GM10266 (cell line): ENCODE data around the gene GRWD1.
A peak's percentile ranks its signal among the peaks of the same experiment; 100 is the strongest.

Source experiments
- DNase-seq: peaks from one replicate; pipeline ENCODE4 v3.0.0; 2012; ENCODE audit errors: extremely low spot score
- TF ChIP-seq, protein P1 (sequence below): IDR thresholded peaks from 2 replicates; pipeline ENCODE4 v1.5.1; 2012; ENCODE audit warnings: mild to moderate bottlenecking, low read depth; ENCODE audit not compliant: control insufficient read depth, insufficient read depth; ENCODE audit errors: missing control alignments

Gene GRWD1

DNA sequence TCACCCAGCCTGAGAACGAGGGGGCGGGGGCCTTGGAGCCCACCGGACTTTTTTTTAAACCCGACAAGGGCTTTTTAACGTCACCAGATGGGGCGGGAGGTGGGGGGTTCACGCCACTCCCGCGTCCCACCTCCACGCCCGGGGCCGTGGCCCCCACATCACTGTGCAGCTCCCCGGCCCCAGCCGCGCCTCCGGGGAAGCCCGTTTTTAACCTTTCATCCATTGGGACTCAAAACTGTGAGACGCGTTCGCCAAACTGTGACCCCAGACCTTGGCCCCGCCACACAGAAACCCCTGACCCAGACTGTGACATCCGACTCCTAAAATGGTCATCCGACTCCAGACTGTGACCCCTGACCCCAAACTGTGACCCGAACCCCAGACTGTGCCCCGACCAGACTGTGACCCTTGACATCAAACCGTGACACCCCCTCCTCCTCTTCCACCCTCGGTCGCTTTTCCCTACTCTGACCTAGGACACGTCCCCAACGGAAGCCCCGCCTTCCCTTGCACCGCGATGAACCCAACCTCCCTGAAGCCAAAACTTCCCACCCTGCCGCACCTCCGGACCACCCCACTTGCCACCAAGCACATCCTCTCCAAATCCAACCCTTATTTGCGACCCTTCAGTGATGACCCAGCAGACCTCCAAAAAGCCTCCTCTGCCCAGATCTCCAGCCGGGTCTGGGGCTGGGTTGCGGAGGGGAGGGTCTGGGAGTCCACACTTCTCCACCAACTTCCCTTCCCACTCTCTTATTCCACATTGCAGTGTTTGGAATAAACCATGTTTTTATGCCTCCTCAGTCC, 1.5 kb upstream of the GRWD1 start:
- DNase-seq = peak; percentile 47
- TF ChIP-seq, protein P1, sequence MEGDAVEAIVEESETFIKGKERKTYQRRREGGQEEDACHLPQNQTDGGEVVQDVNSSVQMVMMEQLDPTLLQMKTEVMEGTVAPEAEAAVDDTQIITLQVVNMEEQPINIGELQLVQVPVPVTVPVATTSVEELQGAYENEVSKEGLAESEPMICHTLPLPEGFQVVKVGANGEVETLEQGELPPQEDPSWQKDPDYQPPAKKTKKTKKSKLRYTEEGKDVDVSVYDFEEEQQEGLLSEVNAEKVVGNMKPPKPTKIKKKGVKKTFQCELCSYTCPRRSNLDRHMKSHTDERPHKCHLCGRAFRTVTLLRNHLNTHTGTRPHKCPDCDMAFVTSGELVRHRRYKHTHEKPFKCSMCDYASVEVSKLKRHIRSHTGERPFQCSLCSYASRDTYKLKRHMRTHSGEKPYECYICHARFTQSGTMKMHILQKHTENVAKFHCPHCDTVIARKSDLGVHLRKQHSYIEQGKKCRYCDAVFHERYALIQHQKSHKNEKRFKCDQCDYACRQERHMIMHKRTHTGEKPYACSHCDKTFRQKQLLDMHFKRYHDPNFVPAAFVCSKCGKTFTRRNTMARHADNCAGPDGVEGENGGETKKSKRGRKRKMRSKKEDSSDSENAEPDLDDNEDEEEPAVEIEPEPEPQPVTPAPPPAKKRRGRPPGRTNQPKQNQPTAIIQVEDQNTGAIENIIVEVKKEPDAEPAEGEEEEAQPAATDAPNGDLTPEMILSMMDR = no peak

DNA sequence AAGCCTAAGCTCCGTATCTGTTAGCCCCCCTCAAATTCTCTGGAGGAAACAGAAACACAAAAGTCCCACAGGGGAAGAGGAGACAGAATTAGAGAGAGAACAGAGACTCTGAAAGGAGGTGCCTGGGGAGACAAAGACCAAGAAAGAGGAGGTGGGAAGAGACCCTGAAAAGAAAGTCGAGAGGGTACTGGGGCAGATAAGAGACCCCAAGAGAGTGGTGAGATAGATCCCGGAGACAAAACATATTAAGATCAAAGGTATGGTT, 915 bp upstream of the GRWD1 start:
- TF ChIP-seq, protein P1 = no peak
- no peak for DNase-seq

DNA sequence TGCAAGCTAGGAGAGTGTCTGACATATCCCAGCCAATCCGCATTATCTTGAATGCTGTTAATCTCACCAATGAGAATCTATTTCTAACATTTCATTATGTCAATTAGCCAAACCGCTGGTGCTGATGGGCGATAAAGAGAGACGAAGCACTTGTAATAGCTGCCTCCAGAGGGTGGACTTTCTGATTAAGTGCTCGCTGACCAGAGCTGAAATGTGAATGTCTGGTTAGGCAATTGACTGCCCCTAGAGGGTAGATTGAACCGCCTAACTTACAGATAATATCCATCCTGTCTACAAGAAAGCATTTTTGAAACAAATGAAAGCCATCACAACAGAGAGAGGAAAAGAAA, 552 bp upstream of the GRWD1 start:
- no peak for DNase-seq
- TF ChIP-seq, protein P1 = no peak

DNA sequence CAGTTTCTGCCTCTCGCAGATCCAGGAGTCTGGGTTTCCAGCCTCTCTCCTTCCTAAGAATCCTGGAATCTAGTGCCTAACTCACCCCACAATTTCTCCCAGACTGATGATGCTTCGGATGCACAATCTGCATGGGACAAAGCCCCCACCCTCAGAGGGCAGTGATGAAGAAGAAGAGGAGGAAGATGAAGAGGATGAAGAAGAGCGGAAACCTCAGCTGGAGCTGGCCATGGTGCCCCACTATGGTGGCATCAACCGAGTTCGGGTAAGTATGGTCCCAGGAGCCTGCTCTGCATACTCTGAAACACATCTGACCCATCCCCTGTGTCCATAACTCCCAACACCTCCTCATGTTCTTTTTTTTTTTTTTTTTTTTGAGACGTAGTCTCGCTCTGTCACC, 796 bp downstream of the GRWD1 start:
- DNase-seq = no peak
- TF ChIP-seq, protein P1 = no peak

DNA sequence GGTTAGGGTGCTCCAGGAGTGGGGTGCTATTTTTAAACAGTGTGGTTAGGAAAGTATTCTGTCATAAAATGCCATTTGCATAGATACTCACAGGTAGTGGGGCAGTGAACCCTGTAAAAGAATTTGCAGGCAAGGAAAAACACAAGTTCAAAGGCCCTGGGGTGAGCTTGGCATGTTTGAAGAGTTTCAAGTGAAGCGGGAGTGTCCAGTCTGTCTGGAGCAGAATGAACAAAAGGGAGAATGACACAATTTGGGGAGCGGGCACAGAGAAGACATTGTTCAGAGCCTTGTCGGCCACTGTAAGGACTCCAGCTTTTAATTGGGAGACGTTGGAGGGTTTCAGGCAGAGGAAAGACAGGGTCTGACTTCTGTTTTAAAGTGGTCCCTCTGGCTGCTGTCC, 2.8 kb downstream of the GRWD1 start:
- TF ChIP-seq, protein P1 = no peak
- no peak for DNase-seq

DNA sequence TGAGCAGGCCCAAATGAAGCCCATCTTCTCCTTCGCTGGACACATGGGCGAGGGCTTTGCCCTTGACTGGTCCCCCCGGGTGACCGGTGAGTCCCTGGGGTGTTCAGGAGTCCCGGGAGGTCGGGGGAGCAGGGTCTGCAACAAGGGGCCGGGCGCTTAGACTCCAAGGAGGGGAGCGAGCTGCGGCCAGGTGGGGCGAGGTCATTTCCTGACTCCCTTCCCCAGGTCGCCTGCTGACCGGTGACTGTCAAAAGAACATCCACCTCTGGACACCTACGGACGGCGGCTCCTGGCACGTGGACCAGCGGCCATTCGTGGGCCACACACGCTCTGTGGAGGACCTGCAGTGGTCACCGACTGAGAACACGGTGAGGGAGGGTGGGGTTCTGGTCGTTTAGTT, 4.7 kb downstream of the GRWD1 start:
- TF ChIP-seq, protein P1 = no peak
- DNase-seq = no peak

DNA sequence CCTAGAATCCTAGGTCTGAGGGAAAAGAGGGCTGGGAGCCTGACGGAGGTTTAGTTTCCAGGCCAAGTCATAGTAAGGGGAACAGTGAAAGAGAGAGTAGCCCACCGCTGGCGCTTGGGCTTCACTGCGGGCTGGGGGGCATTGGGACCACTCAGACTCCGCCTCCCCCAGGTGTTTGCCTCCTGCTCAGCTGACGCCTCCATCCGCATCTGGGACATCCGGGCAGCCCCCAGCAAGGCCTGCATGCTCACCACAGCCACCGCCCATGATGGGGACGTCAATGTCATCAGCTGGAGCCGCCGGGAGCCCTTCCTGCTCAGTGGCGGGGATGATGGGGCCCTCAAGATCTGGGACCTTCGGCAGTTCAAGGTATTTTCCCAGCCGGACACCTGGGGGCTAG, 5.1 kb downstream of the GRWD1 start:
- no peak for DNase-seq

More for the DNA sequence above, 5.1 kb downstream of the GRWD1 start:
- TF ChIP-seq, protein P1 = no peak
